Measurements from ENCODE around the gene IL18R1.

The IL18R1 gene

GRCh38 chr2:102337012-102337411 is 18.6 kb upstream of the IL18R1 start:
- H2BK12ac ChIP-seq (ENCODE audit: low read length) = no peak overlapping the region
- no peak overlapping the region for H4K91ac ChIP-seq (ENCODE audit: low read depth, low read length, poor library complexity)
- H3K4me1 ChIP-seq (ENCODE audit: control insufficient read depth in 2 of 2, insufficient read depth in 1 of 2, low read depth in 1 of 2, low read length in 2 of 2) = no peaks in the 10 kb centered on the region
- H2BK15ac ChIP-seq (ENCODE audit: low read length) = no peak overlapping the region
- no peak overlapping the region for H3K4ac ChIP-seq (ENCODE audit: low read length)
- H3K27ac ChIP-seq (replicated peaks; ENCODE audit: low read length) = no peak overlapping the region
- H2BK120ac ChIP-seq (ENCODE audit: low read depth, low read length) = no peak overlapping the region
- no peaks in the 10 kb centered on the region for H3K9me3 ChIP-seq (replicated peaks in 1 of 2; ENCODE audit: control insufficient read depth in 2 of 2, insufficient read depth in 1 of 2, low read depth in 1 of 2, low read length in 2 of 2)
- no peak overlapping the region for H3K23ac ChIP-seq (ENCODE audit: low read depth, low read length, poor library complexity)
- no peaks in the 10 kb centered on the region for H3K27me3 ChIP-seq (ENCODE audit: control insufficient read depth in 3 of 3, insufficient read depth in 3 of 3, low read depth in 1 of 3, low read length in 3 of 3)
- H3K9ac ChIP-seq (ENCODE audit: low read depth, low read length, poor library complexity) = no peak overlapping the region
- H3K18ac ChIP-seq (ENCODE audit: low read length) = no peak overlapping the region
- H3K36me3 ChIP-seq (replicated peaks in 1 of 2; ENCODE audit: control insufficient read depth in 2 of 2, insufficient read depth in 2 of 2, low read length in 2 of 2) = no peaks in the 10 kb centered on the region
- no CpG with 5 or more reads among the region's 1 CpG for WGBS, 2 donors (ENCODE audit: extremely low coverage in 2 of 2, insufficient read length in 2 of 2, insufficient replicate concordance in 1 of 2)
- no peak overlapping the region for H2BK5ac ChIP-seq (ENCODE audit: low read length)
- no peak overlapping the region for H3K4me3 ChIP-seq (ENCODE audit: low read length in 2 of 2)
- no peak overlapping the region for H3K4me2 ChIP-seq (ENCODE audit: insufficient read depth, low read length, poor library complexity, severe bottlenecking)
- no peak overlapping the region for H4K8ac ChIP-seq (ENCODE audit: low read depth, low read length)
- H2AK5ac ChIP-seq (ENCODE audit: low read depth, low read length) = no peak overlapping the region
- no peak overlapping the region for H3K14ac ChIP-seq (ENCODE audit: low read length)
- H3K79me1 ChIP-seq (ENCODE audit: low read depth, low read length) = no peaks in the 10 kb centered on the region
- no peak for DNase-seq (ENCODE audit: low spot score)
- H2AFZ ChIP-seq (ENCODE audit: low read length) = no peak overlapping the region

- H3K4ac ChIP-seq (ENCODE audit: low read length) = no peak overlapping the region
- no peaks in the 10 kb centered on the region for H3K36me3 ChIP-seq (replicated peaks in 1 of 2; ENCODE audit: control insufficient read depth in 2 of 2, insufficient read depth in 2 of 2, low read length in 2 of 2)
- H2AFZ ChIP-seq (ENCODE audit: low read length) = no peak overlapping the region
- no peak overlapping the region for H2BK120ac ChIP-seq (ENCODE audit: low read depth, low read length)
- no peak overlapping the region for H4K8ac ChIP-seq (ENCODE audit: low read depth, low read length)
- no peaks in the 10 kb centered on the region for H3K79me1 ChIP-seq (ENCODE audit: low read depth, low read length)
- no peak overlapping the region for H3K18ac ChIP-seq (ENCODE audit: low read length)
- no peak overlapping the region for H3K14ac ChIP-seq (ENCODE audit: low read length)
- no peak overlapping the region for H3K27ac ChIP-seq (replicated peaks; ENCODE audit: low read length)
- no peak overlapping the region for H2AK5ac ChIP-seq (ENCODE audit: low read depth, low read length)
- no peak overlapping the region for H2BK5ac ChIP-seq (ENCODE audit: low read length)
- no peak for DNase-seq (ENCODE audit: low spot score)
- no peak overlapping the region for H3K4me3 ChIP-seq (ENCODE audit: low read length in 2 of 2)
- no peak overlapping the region for H4K91ac ChIP-seq (ENCODE audit: low read depth, low read length, poor library complexity)
- H2BK12ac ChIP-seq (ENCODE audit: low read length) = no peak overlapping the region
- H2BK15ac ChIP-seq (ENCODE audit: low read length) = no peak overlapping the region
- no peaks in the 10 kb centered on the region for H3K27me3 ChIP-seq (ENCODE audit: control insufficient read depth in 3 of 3, insufficient read depth in 3 of 3, low read depth in 1 of 3, low read length in 3 of 3)
- H3K23ac ChIP-seq (ENCODE audit: low read depth, low read length, poor library complexity) = no peak overlapping the region
- H3K4me1 ChIP-seq (ENCODE audit: control insufficient read depth in 2 of 2, insufficient read depth in 1 of 2, low read depth in 1 of 2, low read length in 2 of 2) = no peaks in the 10 kb centered on the region
- H3K9me3 ChIP-seq (replicated peaks in 1 of 2; ENCODE audit: control insufficient read depth in 2 of 2, insufficient read depth in 1 of 2, low read depth in 1 of 2, low read length in 2 of 2) = no peaks in the 10 kb centered on the region
- WGBS, 2 donors (ENCODE audit: extremely low coverage in 2 of 2, insufficient read length in 2 of 2, insufficient replicate concordance in 1 of 2) = no CpG with 5 or more reads among the region's 3 CpGs
- H3K4me2 ChIP-seq (ENCODE audit: insufficient read depth, low read length, poor library complexity, severe bottlenecking) = no peak overlapping the region
- no peak overlapping the region for H3K9ac ChIP-seq (ENCODE audit: low read depth, low read length, poor library complexity)
Observed at GRCh38 chr2:102337481-102338386, 17.9 kb upstream of the IL18R1 start.

GRCh38 chr2:102340778-102341177 is 14.8 kb upstream of the IL18R1 start:
- Histone ChIP-seq H2BK120ac (ENCODE audit: low read depth, low read length) (no peak overlapping the region), H3K27me3 (ENCODE audit: control insufficient read depth in 3 of 3, insufficient read depth in 3 of 3, low read depth in 1 of 3, low read length in 3 of 3) (no peaks in the 10 kb centered on the region), H2AFZ (ENCODE audit: low read length) (no peak overlapping the region), H3K4ac (ENCODE audit: low read length) (no peak overlapping the region), H3K27ac (replicated peaks; ENCODE audit: low read length) (no peak overlapping the region), H3K14ac (ENCODE audit: low read length) (no peak overlapping the region), H3K9ac (ENCODE audit: low read depth, low read length, poor library complexity) (no peak overlapping the region), H2BK5ac (ENCODE audit: low read length) (no peak overlapping the region), H3K36me3 (replicated peaks in 1 of 2; ENCODE audit: control insufficient read depth in 2 of 2, insufficient read depth in 2 of 2, low read length in 2 of 2) (no peaks in the 10 kb centered on the region), H3K18ac (ENCODE audit: low read length) (no peak overlapping the region), H3K79me1 (ENCODE audit: low read depth, low read length) (no peaks in the 10 kb centered on the region), H2BK12ac (ENCODE audit: low read length) (no peak overlapping the region), H3K9me3 (replicated peaks in 1 of 2; ENCODE audit: control insufficient read depth in 2 of 2, insufficient read depth in 1 of 2, low read depth in 1 of 2, low read length in 2 of 2) (no peaks in the 10 kb centered on the region), H4K8ac (ENCODE audit: low read depth, low read length) (no peak overlapping the region), H2BK15ac (ENCODE audit: low read length) (no peak overlapping the region), H4K91ac (ENCODE audit: low read depth, low read length, poor library complexity) (no peak overlapping the region), H3K4me1 (ENCODE audit: control insufficient read depth in 2 of 2, insufficient read depth in 1 of 2, low read depth in 1 of 2, low read length in 2 of 2) (no peaks in the 10 kb centered on the region), H2AK5ac (ENCODE audit: low read depth, low read length) (no peak overlapping the region), H3K4me3 (ENCODE audit: low read length in 2 of 2) (no peak overlapping the region), H3K4me2 (ENCODE audit: insufficient read depth, low read length, poor library complexity, severe bottlenecking) (no peak overlapping the region), H3K23ac (ENCODE audit: low read depth, low read length, poor library complexity) (no peak overlapping the region)
- DNase-seq (ENCODE audit: low spot score) = no peak
- no CpG with 5 or more reads among the region's 7 CpGs for WGBS, 2 donors (ENCODE audit: extremely low coverage in 2 of 2, insufficient read length in 2 of 2, insufficient replicate concordance in 1 of 2)

GRCh38 chr2:102342888-102343287 is 12.7 kb upstream of the IL18R1 start:
- H3K23ac ChIP-seq (ENCODE audit: low read depth, low read length, poor library complexity) = no peak overlapping the region
- H2AK5ac ChIP-seq (ENCODE audit: low read depth, low read length) = no peak overlapping the region
- H3K9ac ChIP-seq (ENCODE audit: low read depth, low read length, poor library complexity) = no peak overlapping the region
- H2BK15ac ChIP-seq (ENCODE audit: low read length) = no peak overlapping the region
- no peaks in the 10 kb centered on the region for H3K27me3 ChIP-seq (ENCODE audit: control insufficient read depth in 3 of 3, insufficient read depth in 3 of 3, low read depth in 1 of 3, low read length in 3 of 3)
- H3K4me1 ChIP-seq (ENCODE audit: control insufficient read depth in 2 of 2, insufficient read depth in 1 of 2, low read depth in 1 of 2, low read length in 2 of 2) = no peaks in the 10 kb centered on the region
- no peak overlapping the region for H2AFZ ChIP-seq (ENCODE audit: low read length)
- no peak overlapping the region for H2BK12ac ChIP-seq (ENCODE audit: low read length)
- no peak overlapping the region for H4K8ac ChIP-seq (ENCODE audit: low read depth, low read length)
- H3K4ac ChIP-seq (ENCODE audit: low read length) = no peak overlapping the region
- DNase-seq (ENCODE audit: low spot score) = no peak
- no CpG with 5 or more reads among the region's 3 CpGs for WGBS, 2 donors (ENCODE audit: extremely low coverage in 2 of 2, insufficient read length in 2 of 2, insufficient replicate concordance in 1 of 2)
- H3K27ac ChIP-seq (replicated peaks; ENCODE audit: low read length) = no peak overlapping the region
- H3K14ac ChIP-seq (ENCODE audit: low read length) = no peak overlapping the region
- H3K4me2 ChIP-seq (ENCODE audit: insufficient read depth, low read length, poor library complexity, severe bottlenecking) = no peak overlapping the region
- no peak overlapping the region for H2BK5ac ChIP-seq (ENCODE audit: low read length)
- no peaks in the 10 kb centered on the region for H3K36me3 ChIP-seq (replicated peaks in 1 of 2; ENCODE audit: control insufficient read depth in 2 of 2, insufficient read depth in 2 of 2, low read length in 2 of 2)
- no peak overlapping the region for H4K91ac ChIP-seq (ENCODE audit: low read depth, low read length, poor library complexity)
- H3K4me3 ChIP-seq (ENCODE audit: low read length in 2 of 2) = no peak overlapping the region
- no peak overlapping the region for H3K18ac ChIP-seq (ENCODE audit: low read length)
- no peak overlapping the region for H2BK120ac ChIP-seq (ENCODE audit: low read depth, low read length)
- no peaks in the 10 kb centered on the region for H3K79me1 ChIP-seq (ENCODE audit: low read depth, low read length)
- no peaks in the 10 kb centered on the region for H3K9me3 ChIP-seq (replicated peaks in 1 of 2; ENCODE audit: control insufficient read depth in 2 of 2, insufficient read depth in 1 of 2, low read depth in 1 of 2, low read length in 2 of 2)
